ENCODE data around the gene SPAG6. TPM values are rescaled to one million over a fixed set of nuclear protein-coding genes. Genes with fewer than 3 reads are reported as not detected.

Gene SPAG6
- total RNA-seq = not detected
- under 1 TPM in 1 of 2 donors, not detected in 1; 0.01 TPM for polyA plus RNA-seq
- long read RNA-seq, donor 1 = 0 reads
- long read RNA-seq, donor 2, partial matches to known transcripts = 0 of 1 reads
- long read RNA-seq, donor 2, other reads (novel, unspliced or antisense) = 1 of 1 reads
- long read RNA-seq, donor 3 = 0 reads

GRCh38 chr10:22345301-22346095 is at the start of gene SPAG6:
TSS of gene SPAG6 (plus strand) at chr10:22345496. CDS start at chr10:22345612, 116 bp downstream.
- Histone ChIP-seq H3K36me3 (no peaks in the 10 kb centered on the region), H3K9me3 (no peaks in the 10 kb centered on the region), H3K4me1 (peaks cover 0 to 20% (median 7%) of the 10 kb centered on the region in 9 donors), H3K4me3 (peak within 1 kb of the TSS in 9 of 10 donors; percentile 2 to 49 (median 16)), H3K27ac (no peak within 1 kb of the TSS), H3K27me3 (peaks cover 10 to 98% (median 87%) of the 10 kb centered on the region in 7 donors)
- intact Hi-C loops (cut with DNase I) = loop anchor here in 5 of 10 donors (10.0 kb wide), 3 partner anchors 89 to 369 kb away; partner anchors contain the start of gene PIP4K2A (in 2 of the 5)
- ATAC-seq (no peak), DNase-seq (peak in 1 of 2 donors; percentile 48)
- TF ChIP-seq, protein P1, sequence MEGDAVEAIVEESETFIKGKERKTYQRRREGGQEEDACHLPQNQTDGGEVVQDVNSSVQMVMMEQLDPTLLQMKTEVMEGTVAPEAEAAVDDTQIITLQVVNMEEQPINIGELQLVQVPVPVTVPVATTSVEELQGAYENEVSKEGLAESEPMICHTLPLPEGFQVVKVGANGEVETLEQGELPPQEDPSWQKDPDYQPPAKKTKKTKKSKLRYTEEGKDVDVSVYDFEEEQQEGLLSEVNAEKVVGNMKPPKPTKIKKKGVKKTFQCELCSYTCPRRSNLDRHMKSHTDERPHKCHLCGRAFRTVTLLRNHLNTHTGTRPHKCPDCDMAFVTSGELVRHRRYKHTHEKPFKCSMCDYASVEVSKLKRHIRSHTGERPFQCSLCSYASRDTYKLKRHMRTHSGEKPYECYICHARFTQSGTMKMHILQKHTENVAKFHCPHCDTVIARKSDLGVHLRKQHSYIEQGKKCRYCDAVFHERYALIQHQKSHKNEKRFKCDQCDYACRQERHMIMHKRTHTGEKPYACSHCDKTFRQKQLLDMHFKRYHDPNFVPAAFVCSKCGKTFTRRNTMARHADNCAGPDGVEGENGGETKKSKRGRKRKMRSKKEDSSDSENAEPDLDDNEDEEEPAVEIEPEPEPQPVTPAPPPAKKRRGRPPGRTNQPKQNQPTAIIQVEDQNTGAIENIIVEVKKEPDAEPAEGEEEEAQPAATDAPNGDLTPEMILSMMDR (IDR thresholded peaks at IDR 0.05) = peak in 1 of 9 donors; percentile 10
- 4 to 5% methylated on average over 83 of the region's 83 CpGs for WGBS, 2 donors

DNA sequence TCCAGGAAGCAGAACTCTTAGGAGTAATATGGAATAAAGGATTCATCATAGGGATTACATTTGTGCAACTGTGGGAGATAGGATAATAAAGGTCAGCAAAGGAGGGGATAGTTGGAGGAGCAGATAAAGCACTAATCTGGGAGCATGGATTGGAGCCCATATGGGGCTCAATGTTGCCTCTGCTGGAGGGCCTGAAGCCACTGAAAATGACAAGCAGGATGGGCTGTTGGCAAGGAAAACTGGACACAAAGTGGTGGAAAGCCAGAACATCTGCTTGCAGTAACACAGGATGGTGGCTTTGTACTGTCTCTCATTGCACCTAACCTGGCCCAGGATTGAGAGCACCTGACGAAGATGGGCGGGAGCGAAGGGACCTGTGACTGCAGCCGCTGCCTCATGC is 44.1 kb upstream of the SPAG6 start:
- H3K27me3 ChIP-seq = peaks cover 0 to 5% (median 0%) of the 10 kb centered on the region in 7 donors
- no peaks in the 10 kb centered on the region for H3K9me3 ChIP-seq

DNA sequence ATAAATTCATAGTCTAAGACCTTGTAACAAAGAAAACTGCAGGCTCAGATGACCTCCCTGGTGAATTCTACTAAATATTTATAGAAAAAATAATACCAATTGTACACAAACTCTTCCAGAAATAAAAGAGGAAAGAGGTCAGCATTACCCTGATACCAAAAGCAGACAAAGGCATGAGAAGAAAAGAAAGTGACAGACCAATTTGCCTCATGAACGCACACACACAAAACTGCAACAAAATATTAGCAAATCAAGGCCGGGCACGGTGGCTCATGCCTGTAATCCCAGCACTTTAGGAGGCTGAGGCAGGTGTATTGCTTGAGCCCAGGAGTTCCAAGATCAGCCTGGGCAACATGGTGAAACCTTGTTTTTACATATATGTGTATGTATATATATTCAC is 41.8 kb upstream of the SPAG6 start:
- no peaks in the 10 kb centered on the region for H3K36me3 ChIP-seq
- H3K27ac ChIP-seq = no peak overlapping the region
- DNase-seq (no peak), ATAC-seq (no peak)
- TF ChIP-seq, protein P1 (IDR thresholded peaks at IDR 0.05) = no peak
- no peak overlapping the region for H3K4me3 ChIP-seq
- WGBS, 2 donors = 91 to 96% methylated on average over 3 of the region's 3 CpGs
- H3K9me3 ChIP-seq = no peaks in the 10 kb centered on the region
- intact Hi-C loops (cut with DNase I) = loop anchor here in 1 of 10 donors (10.0 kb wide), 1 partner anchor 69 kb away; no protein-coding TSS in a partner anchor
- H3K4me1 ChIP-seq = no peaks in the 10 kb centered on the region
- H3K27me3 ChIP-seq = no peaks in the 10 kb centered on the region

More for the DNA sequence above, 44.1 kb upstream of the SPAG6 start:
- ATAC-seq (no peak), DNase-seq (no peak)
- H3K4me3 ChIP-seq = no peak overlapping the region
- no peak overlapping the region for H3K27ac ChIP-seq
- no peaks in the 10 kb centered on the region for H3K36me3 ChIP-seq
- H3K4me1 ChIP-seq = no peaks in the 10 kb centered on the region
- TF ChIP-seq, protein P1 (IDR thresholded peaks at IDR 0.05) = no peak
- WGBS, 2 donors = 94 to 98% methylated on average over 4 of the region's 4 CpGs
- intact Hi-C loops (cut with DNase I) = loop anchor here in 1 of 10 donors (10.0 kb wide), 1 partner anchor 66 kb away; no protein-coding TSS in a partner anchor

DNA sequence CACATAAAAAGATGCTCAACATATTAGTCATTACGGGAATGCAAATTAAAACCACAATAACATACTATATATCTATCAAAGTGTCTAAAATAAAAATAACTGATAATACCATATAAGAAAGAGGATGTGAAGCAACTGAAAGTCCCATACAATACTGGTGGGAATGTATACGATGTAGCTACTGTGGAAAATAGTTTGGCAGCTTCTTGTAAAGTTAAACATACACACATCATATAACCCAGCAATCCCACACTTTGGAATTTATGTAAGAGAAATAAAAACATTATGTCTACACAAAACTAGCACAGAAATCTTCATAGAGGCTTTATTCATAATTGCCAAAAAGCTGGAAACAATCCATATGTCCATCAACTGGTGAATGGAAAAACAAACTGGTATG is 39.6 kb upstream of the SPAG6 start:
- Histone ChIP-seq H3K27me3 (no peaks in the 10 kb centered on the region), H3K4me1 (no peaks in the 10 kb centered on the region), H3K4me3 (no peak overlapping the region), H3K9me3 (no peaks in the 10 kb centered on the region), H3K36me3 (no peaks in the 10 kb centered on the region), H3K27ac (no peak overlapping the region)
- intact Hi-C loops (cut with DNase I) = loop anchor here in 1 of 10 donors (10.0 kb wide), 1 partner anchor 71 kb away; no protein-coding TSS in a partner anchor
- TF ChIP-seq, protein P1 (IDR thresholded peaks at IDR 0.05) = no peak
- 83 to 86% methylated on average over 2 of the region's 2 CpGs for WGBS, 2 donors
- no peak for ATAC-seq
- DNase-seq = no peak
